Esophagus squamous epithelium (tissue), 4 donors: ENCODE data around the gene RAB20.

ENCODE experiments used
- POLR2A ChIP-seq, 4 donors: fragments of 450-650 bp; IDR thresholded peaks; one replicate each; pipeline ENCODE4 v1.6.1; 2017; ENCODE audit warnings: antibody characterized with exemption in 4 of 4, mild to moderate bottlenecking in 4 of 4, moderate library complexity in 3 of 4
- TF ChIP-seq, protein P1 (sequence below), 6 experiments: fragments of 450-650 bp in 4 of 6; fragments of 200-600 bp in 2 of 6; sonication (generic) in 2 of 6; IDR thresholded peaks; one replicate each; pipeline ENCODE4 v1.5.1; 2016 to 2019; ENCODE audit warnings: antibody characterized with exemption in 6 of 6, mild to moderate bottlenecking in 4 of 6, moderate library complexity in 4 of 6

DNA sequence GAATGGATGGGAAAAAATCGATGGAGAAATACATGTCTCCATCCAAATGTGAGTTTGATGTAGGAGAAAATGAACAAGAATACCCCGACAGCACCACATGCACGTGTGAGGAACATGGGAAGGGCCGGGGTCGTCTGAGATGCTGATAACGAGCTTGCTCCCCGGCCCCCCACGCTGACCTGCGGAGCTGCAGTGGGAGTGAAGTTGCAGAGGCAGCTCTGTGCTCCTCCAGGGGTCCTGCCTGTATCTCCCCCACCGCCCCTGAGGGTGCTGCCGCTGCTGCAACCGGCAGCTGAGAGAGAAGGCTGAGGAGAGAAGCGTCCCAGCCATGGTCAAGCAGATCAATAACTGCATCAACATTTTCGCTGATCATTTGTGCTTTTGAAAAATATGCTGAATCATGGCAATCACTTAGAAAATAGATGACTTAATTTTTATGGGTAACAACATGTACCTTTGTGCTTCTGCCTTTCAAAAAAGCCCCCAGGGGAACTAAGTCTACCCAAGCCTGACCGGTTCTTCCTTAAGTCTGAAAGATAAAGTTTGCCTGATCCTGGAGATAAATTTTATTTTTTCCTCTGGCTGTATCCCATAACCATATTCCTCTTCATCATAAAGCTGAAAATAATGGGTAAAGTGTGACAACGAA, 35.6 kb upstream of the RAB20 start:
- TF ChIP-seq, protein P1, sequence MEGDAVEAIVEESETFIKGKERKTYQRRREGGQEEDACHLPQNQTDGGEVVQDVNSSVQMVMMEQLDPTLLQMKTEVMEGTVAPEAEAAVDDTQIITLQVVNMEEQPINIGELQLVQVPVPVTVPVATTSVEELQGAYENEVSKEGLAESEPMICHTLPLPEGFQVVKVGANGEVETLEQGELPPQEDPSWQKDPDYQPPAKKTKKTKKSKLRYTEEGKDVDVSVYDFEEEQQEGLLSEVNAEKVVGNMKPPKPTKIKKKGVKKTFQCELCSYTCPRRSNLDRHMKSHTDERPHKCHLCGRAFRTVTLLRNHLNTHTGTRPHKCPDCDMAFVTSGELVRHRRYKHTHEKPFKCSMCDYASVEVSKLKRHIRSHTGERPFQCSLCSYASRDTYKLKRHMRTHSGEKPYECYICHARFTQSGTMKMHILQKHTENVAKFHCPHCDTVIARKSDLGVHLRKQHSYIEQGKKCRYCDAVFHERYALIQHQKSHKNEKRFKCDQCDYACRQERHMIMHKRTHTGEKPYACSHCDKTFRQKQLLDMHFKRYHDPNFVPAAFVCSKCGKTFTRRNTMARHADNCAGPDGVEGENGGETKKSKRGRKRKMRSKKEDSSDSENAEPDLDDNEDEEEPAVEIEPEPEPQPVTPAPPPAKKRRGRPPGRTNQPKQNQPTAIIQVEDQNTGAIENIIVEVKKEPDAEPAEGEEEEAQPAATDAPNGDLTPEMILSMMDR (IDR thresholded peaks at IDR 0.05): no peak
- no peak for TF ChIP-seq POLR2A (IDR thresholded peaks at IDR 0.05)
